Right lobe of liver (tissue), 6 donors: ENCODE data around the gene ESR2. TPM values are rescaled to one million over a fixed set of nuclear protein-coding genes. Genes with fewer than 3 reads are reported as not detected.

Experiments used
- ATAC-seq, 4 donors: fragments of 200-7000 bp; cut with Tn5 transposase; one replicate each; pipeline ENCODE4 v1.9.1; 2020; ENCODE audit warnings: mild to moderate bottlenecking in 4 of 4, moderate library complexity in 4 of 4
- DNase-seq, 3 donors: peaks; one replicate each; pipeline ENCODE4 v3.0.0-alpha.2; 2020
- H3K27ac ChIP-seq, 3 donors: fragments of 200-600 bp; one replicate each; pipeline ENCODE4 v1.8.0; 2022
- H3K27me3 ChIP-seq, 2 donors: fragments of 200-600 bp; one replicate each; pipeline ENCODE4 v1.8.0; 2022
- H3K36me3 ChIP-seq, 4 donors: fragments of 200-600 bp; sonication (generic) in 1 of 4; one replicate each; pipeline versions ENCODE4 v1.5.1 to v1.8.0; 2017 to 2022; ENCODE audit warnings: control low read depth in 1 of 4
- H3K4me1 ChIP-seq, 4 donors: fragments of 200-600 bp; sonication (generic) in 1 of 4; one replicate each; pipeline versions ENCODE4 v1.5.1 to v1.8.0; 2017 to 2022; ENCODE audit warnings: control low read depth in 1 of 4
- H3K4me3 ChIP-seq, 3 donors: fragments of 200-600 bp; one replicate each; pipeline ENCODE4 v1.8.0; 2022
- H3K9me3 ChIP-seq, 4 donors: fragments of 200-600 bp; sonication (generic) in 1 of 4; one replicate each; pipeline versions ENCODE4 v1.5.1 to v1.8.0; 2017 to 2022; ENCODE audit warnings: control low read depth in 1 of 4
- POLR2A ChIP-seq: fragments of 450-650 bp; IDR thresholded peaks from one replicate; pipeline ENCODE4 v1.6.1; 2017; ENCODE audit warnings: antibody characterized with exemption, mild to moderate bottlenecking
- WGBS: methylation state at CpG from one replicate; pipeline ENCODE4 v1.1.6; 2018; ENCODE audit warnings: low coverage, low lambda C conversion rate; ENCODE audit not compliant: insufficient coverage; ENCODE audit errors: missing lambda C conversion rate; 5-methylcytosine and 5-hydroxymethylcytosine counted together
- intact Hi-C, 2 donors: fragments of 100-400 bp; cut with DNase I; formaldehyde crosslinking; loops; one replicate each; pipeline versions ENCODE4 v1.11.2 to v1.14.1; 2022
- total RNA-seq, 6 experiments: library from RNA; depleted of rRNA in 2 of 6; stranded (reverse); fragments of >200 nt in 2 of 6; fragmentation: NEBNext Ultra II Directional in 3 of 6; extraction: Animal tissue kit (Norgen Biotek cat#: 25700) in 3 of 6; gene quantifications; one replicate each; pipeline versions ENCODE4 v1.1.0 to v1.2.4, GENCODE V29; 2016 to 2023
- TF ChIP-seq, protein P1 (sequence below), 4 donors: fragments of 200-600 bp in 3 of 4; fragments of 450-650 bp in 1 of 4; IDR thresholded peaks; one replicate each; pipeline versions ENCODE4 v1.5.1 to v1.8.0; 2016 to 2022; ENCODE audit warnings: antibody characterized with exemption in 4 of 4, mild to moderate bottlenecking in 2 of 4
- donor health status: DM: no; HTN: yes; CAD: no.
- donor health status: DM: no; HTN: no; CAD: no.
- donor health status: DM: no; HTN: no; CAD: no.
- donor health status: DM: no; HTN: yes; CAD: no.
- donor health status: DM: no; HTN: yes; CAD: no.

Gene ESR2
- total RNA-seq, 6 experiments from 2014 or later = 0.04 TPM; not detected in 5

DNA sequence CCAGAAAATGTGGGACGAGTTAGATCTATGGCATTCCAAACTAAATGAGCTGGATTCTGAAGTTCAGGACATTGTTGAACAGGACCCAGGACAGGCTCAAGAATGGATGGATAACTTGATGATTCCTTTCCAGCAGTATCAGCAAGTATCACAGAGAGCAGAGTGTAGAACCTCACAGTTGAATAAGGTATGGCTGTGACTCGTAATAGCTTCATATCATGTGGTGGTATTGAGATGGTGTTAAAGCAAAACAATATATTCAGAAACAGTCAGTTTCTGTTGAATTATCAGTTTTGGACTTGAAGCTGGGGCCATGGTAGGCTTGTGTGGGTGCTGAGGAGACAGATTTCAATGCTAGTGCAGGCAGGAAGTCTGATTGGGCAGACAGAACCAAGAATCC, 213.7 kb downstream of the ESR2 start:
- 100% methylated on average over 2 of the region's 2 CpGs for WGBS
- no peak for ATAC-seq

DNA sequence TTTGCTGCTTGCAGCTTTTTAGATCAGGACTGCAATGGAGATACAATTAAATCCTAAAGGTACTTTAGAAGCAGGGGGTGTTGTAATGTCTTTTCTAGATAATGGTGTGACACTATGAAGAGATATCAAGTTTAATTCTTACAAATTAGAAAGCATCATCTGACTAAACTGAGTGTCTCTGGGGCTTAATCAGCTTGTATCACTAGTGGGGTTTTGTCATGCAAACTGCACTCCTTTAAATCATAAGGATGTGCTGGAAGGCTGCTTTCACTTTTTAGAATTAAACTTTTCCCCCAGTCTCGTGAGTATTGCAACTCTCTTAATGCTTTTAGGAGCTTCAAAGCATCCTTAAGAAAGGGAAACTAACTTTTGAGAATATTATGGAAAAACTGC, 218.6 kb downstream of the ESR2 start:
- intact Hi-C loops = no loop called here
- no peak for ATAC-seq
- 92% methylated on average over 1 of the region's 1 CpG for WGBS
- Histone ChIP-seq H3K27ac (no peak overlapping the region), H3K4me1 (no peaks in the 10 kb centered on the region), H3K9me3 (no peaks in the 10 kb centered on the region), H3K4me3 (no peak overlapping the region), H3K36me3 (peaks cover 0 to 6% (median 1%) of the 10 kb centered on the region in 4 donors), H3K27me3 (no peaks in the 10 kb centered on the region)
- no peak for DNase-seq
- no peak for TF ChIP-seq POLR2A
- TF ChIP-seq, protein P1, sequence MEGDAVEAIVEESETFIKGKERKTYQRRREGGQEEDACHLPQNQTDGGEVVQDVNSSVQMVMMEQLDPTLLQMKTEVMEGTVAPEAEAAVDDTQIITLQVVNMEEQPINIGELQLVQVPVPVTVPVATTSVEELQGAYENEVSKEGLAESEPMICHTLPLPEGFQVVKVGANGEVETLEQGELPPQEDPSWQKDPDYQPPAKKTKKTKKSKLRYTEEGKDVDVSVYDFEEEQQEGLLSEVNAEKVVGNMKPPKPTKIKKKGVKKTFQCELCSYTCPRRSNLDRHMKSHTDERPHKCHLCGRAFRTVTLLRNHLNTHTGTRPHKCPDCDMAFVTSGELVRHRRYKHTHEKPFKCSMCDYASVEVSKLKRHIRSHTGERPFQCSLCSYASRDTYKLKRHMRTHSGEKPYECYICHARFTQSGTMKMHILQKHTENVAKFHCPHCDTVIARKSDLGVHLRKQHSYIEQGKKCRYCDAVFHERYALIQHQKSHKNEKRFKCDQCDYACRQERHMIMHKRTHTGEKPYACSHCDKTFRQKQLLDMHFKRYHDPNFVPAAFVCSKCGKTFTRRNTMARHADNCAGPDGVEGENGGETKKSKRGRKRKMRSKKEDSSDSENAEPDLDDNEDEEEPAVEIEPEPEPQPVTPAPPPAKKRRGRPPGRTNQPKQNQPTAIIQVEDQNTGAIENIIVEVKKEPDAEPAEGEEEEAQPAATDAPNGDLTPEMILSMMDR (IDR thresholded peaks at IDR 0.05) = no peak

More for the DNA sequence above, 213.7 kb downstream of the ESR2 start:
- H3K36me3 ChIP-seq = no peaks in the 10 kb centered on the region
- intact Hi-C loops = no loop called here
- no peak overlapping the region for H3K4me3 ChIP-seq
- H3K4me1 ChIP-seq = no peaks in the 10 kb centered on the region
- H3K27me3 ChIP-seq = no peaks in the 10 kb centered on the region
- no peak overlapping the region for H3K27ac ChIP-seq
- no peak for DNase-seq
- TF ChIP-seq, protein P1 (IDR thresholded peaks at IDR 0.05) = no peak
- H3K9me3 ChIP-seq = no peaks in the 10 kb centered on the region

DNA sequence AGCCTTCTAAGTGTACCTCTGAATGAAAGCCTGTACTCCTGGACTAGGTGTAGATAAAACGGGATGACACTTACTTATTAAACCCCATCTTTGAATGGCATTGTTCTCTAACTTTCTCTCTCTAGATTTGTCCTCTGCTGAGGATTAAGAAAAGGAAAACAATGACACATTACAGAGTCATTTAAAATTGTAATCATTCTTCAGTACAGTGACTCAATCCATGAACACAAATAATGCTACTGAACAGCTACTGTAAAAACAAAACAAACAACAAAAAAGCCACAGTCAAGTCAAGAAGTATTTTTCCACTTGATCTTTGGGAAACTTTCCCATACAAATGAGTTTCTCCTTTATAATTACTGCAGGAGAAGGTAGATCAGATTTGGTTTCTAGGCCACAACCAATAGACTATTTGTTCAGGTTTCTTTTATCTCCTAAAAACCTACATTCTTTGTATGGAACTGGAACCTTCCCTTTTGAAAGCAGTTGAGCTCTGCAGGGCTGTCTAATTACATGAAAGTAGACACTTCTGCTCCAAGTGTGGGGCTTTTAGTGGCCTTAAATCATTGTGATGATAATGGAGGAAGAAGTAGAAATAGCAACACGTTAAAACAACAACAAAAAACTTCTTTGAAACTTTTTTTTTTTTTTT, 219.1 kb downstream of the ESR2 start:
- 72% methylated on average over 2 of the region's 2 CpGs for WGBS
- DNase-seq = no peak
- Histone ChIP-seq H3K9me3 (no peaks in the 10 kb centered on the region), H3K27me3 (no peaks in the 10 kb centered on the region), H3K36me3 (peaks cover 0 to 6% (median 1%) of the 10 kb centered on the region in 4 donors), H3K27ac (no peak overlapping the region), H3K4me1 (no peaks in the 10 kb centered on the region), H3K4me3 (no peak overlapping the region)
- TF ChIP-seq POLR2A = no peak
- TF ChIP-seq, protein P1 (IDR thresholded peaks at IDR 0.05) = no peak
- intact Hi-C loops = no loop called here
- ATAC-seq = no peak

DNA sequence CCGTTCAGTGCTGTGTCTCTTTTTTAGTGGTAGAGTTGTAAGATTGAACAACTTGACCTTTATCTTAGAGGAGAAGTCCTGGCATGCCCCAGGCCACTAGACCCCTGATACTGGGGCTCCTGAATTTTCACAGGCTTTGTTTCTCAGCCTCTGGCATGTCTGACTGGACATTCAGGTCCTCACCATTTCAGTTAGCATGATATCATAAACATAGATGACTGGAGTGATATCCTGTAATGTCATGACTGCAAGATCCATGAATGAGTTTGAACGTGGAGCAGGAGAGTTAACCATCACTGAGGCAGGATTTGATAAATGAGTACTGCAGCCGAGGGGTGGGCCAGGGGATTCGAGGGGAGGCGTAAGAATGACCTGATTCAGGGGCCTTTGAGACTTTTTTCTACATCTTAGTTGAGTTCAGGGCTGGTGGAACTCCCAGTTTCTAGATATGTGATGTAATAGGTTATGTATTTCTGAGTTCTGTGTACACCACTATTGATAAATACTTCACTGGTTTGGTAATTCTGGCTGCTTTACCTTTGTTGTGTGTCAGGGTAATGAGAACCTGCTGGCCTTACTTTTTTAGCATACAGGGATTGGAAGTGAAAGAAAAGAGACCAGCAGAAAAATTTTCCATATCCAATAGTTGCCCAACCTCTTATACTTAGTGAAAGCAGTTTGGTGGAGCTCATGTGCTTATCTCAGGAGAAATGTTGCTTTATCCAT, 224.4 kb downstream of the ESR2 start:
- H3K4me1 ChIP-seq = no peaks in the 10 kb centered on the region
- intact Hi-C loops = no loop called here
- peaks cover 0 to 6% (median 3%) of the 10 kb centered on the region in 4 donors for H3K36me3 ChIP-seq
- WGBS = 73% methylated on average over 4 of the region's 5 CpGs
- TF ChIP-seq, protein P1 (IDR thresholded peaks at IDR 0.05) = no peak
- TF ChIP-seq POLR2A = no peak
- no peak for DNase-seq
- H3K4me3 ChIP-seq = no peak overlapping the region
- peak; percentile 55 to 95 (median 62) for ATAC-seq
- H3K9me3 ChIP-seq = no peaks in the 10 kb centered on the region
- H3K27me3 ChIP-seq = no peaks in the 10 kb centered on the region
- H3K27ac ChIP-seq = peak overlapping the region; percentile 16 to 35 (median 27)
